GM19023 (cell line): Measurements from ENCODE around the gene COG5.

Experiments used
- ATAC-seq: cut with Tn5 transposase; IDR thresholded peaks from one replicate; pipeline ENCODE4 v1.9.1; 2021; ENCODE audit warnings: mild to moderate bottlenecking, moderate library complexity; ENCODE audit not compliant: unreplicated experiment

The COG5 gene

DNA sequence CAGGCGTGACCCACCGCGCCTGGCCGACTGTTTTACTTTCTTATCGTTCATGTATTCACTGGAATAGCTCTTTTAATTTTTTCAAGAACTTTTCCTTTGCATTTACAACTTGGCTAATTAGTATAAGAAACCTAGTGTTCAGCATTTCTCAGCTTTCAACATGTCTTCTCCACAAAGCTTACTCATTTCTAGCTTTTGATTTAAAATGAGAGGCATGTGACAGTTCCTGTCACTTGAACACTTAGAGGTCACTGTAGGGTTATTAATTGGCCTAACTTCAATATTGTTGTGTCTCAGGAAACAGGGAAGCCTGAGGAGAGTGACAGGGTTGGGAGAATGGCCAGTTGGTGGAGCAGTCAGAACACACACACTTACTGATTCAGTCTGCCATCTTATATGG lies 218.9 kb downstream of the COG5 start:
- no peak for ATAC-seq

DNA sequence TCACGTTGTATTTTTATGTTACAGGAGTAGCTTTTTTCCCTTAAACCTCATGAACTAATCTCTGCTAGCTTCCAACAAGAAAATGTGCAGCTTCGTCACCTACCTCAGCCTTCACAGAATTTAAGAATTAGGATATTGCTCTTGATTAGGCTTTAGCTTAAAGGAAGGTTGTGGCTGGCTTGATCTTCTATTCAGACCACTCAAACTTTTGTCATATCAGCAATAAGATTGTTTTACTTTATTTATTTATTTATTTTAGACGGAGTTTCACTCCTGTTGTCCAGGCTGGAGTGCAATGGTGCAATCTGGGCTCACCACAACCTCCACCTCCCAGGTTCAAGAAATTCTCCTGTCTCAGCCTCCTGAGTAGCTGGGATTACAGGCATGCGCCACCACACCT lies 219.4 kb downstream of the COG5 start:
- ATAC-seq: no peak

DNA sequence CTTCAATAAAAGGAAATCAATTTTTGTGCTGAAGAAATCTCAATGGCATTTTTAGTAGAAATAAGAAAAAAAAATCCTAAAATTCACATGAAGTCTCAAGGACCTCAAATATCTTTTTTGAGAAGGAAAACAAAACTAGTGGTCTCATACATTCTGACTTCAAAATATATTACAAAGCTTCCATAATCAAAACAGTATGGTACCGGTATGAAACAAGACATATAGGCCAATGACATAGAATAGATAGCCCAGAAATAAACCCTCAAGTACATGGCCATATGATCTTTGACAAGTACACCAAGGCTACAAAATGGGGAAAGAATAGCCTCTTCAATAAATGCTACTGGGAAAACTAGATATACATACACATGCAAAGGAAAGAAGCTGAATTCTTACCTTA lies 225.6 kb downstream of the COG5 start:
- no peak for ATAC-seq

DNA sequence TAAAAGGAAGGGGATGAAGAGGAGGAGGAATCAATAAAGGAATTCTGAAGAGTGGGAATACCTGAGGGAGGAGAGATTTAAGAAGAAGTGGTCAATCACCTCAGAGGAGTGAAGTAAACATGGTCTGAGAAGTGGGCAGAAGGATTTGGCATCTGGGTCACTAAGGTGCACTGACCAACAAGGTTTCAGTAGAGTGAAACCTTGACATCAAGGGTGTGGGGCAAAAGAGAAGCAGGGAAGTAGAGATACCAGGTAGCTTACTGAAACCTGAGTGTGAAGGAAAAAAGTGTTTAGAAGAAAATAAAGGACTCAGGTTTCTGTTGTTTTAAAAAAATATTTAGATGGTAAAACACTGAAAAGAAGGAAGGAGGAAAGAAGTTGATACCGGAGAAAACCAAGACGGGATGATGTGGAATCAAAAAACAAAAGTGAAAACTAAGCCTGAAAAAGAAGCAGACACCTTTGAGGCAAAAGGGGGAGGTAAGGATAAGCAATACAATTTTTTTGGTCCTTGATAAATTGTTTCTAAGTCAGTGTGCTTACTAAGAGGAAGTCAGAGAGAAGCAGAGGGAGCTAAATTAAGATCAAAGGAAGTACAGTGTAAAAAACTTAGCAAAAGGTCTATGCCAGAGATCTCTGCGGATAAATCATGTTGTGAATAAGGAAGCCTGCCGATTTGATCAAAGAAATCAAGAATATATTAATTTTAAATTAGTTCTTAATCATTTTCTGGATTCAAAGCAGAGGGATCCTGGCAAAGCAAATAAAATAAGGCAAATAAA lies 231.0 kb downstream of the COG5 start:
- ATAC-seq: no peak

DNA sequence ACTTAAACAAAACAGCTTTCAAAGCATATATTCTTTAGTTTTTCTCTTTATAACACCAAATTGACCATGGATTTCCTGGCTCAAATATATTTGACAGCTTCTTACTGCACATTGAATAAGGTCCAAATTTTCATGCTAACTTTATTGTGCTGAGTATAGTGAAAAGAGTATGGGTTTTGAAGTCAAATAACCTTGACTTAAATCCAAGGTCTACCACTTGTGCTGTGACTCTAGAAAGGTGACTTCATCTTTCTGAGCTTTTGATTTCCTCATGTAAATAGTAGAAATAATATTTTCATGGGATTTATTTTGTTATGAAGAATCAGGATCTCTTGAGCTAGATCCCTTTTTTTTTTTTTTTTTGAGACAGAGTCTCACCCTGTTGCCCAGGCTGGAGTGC lies 233.2 kb downstream of the COG5 start:
- ATAC-seq: no peak

DNA sequence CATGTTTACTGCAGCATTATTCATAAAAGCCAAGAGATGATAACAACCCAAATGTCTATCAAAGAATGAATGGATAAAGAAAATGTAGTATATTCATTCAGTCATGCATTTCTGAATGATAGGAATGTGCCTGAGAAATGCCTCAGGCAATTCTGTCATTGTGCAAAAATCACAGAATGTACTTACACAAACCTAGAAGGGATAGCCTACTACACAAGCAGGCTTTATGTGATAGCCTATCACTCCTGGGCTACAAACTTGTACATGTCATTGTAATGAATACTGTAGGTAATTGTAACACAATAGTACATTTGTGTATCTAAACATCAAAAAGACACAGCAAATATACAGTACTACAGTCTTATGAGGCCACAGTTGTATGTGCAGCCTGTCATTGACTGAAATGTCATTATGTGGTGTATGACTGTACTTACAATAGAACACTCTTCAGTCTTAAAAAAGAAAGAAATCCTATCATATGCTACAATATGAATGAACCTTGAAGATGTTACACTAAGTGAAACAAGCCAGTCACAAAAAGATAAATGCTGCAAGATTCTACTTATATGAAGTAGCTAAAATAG lies 235.6 kb downstream of the COG5 start:
- ATAC-seq: no peak

DNA sequence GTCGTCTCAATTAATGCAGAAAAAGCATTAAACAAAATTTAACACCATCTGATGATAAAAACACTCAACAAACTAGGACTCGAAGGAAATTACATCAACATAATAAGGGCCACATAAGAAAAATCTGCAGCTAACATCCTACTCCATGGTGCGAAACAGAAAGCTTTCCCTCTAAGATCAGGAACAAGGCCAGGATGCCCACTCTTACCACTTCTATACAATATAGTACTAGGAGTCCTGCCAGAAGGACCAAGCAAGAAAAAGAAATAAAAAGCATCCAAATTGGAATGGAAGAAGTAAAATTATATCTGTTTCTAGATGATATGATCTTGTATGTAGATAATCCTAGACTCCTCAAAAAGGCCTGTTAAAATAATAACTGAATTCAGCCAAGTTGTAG lies 237.7 kb downstream of the COG5 start:
- no peak for ATAC-seq

DNA sequence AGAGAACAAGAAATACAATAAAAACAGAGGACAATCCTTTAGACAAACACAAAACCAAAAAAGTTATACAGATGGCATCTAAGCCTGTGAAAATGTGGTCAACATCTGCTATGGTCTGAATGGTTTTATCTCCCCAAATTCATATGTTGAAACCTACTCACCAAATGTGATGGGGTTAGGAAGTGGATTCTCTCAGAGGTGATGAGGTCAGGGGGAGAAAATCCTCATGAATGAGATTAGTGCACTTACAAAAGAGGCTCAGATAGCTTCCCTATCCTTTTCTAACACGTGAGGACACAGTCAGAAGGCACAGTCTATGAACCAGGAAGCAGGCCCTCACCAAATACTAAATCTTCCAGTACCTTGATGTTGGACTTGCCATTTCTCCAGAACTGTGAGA lies 241.7 kb downstream of the COG5 start:
- ATAC-seq: no peak

DNA sequence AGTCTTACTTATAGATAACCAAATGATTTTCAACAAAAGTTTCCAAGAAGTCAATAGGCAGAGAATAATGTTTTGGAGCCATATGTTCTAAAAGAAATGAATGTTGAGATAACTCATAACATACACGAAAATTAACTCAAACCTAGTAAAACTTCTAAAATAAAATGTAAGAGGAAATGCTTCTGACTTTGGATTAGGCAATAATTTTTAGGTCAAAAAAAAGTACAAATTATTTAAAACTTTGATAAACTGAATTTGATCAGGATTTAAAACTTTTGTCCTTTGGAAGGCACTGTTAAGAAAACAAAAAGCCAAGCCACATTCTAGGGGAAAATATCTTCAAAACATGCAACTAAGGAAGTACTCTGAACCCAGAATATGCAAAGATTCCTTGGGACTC lies 242.1 kb downstream of the COG5 start:
- no peak for ATAC-seq

DNA sequence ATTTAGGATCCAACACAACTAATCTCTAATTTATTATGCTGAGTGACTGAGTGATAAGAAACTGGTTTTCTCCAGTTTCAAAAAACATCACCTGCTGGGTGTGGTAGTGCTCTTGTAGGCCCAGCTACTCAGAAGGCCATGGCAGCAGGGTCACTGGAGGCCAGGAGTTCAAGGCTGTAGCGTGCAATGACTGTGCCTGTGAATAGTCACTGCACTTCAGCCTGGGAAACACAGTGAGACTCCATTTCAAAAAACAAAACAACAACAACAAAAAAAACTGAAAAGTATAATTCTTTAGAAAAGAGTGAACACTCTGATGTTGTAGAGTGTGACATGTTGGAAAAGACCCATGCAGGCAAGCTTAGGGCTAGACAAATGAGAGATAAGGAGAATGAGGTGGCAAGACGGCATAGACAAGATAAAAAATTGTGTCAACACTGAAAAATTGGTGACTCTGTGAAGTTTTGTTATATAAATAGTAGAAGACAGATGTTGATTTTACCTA lies 243.9 kb downstream of the COG5 start:
- ATAC-seq: no peak

DNA sequence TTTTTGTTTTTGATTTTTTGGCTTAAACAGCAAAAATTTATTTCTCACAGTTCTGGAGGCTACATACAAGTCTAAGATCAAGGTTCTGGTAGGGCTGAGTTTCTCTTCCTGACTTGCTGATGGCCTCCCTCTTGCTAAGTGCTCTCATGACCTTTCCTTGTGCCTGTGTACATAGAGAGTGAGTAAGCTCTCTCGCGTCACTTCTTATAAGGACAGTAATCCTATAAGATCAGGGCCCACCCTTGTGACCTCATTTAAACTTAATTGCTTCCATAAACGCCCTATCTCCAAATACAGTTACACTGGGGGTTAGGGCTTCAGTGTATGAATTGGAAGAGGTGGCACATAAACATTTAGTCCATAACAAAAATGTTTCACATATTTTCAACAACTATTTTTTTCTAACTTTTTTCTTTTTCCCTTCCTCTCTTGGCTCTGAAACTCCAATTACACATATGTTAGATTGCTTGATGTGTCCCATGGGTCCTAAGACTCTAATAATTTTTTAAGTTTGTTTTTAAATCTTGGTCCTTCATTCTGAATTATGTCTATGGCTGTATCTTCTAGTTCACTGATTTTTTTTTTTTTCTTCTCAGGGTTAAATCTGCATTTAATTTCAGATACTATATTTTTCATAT lies 245.1 kb downstream of the COG5 start:
- ATAC-seq: no peak

DNA sequence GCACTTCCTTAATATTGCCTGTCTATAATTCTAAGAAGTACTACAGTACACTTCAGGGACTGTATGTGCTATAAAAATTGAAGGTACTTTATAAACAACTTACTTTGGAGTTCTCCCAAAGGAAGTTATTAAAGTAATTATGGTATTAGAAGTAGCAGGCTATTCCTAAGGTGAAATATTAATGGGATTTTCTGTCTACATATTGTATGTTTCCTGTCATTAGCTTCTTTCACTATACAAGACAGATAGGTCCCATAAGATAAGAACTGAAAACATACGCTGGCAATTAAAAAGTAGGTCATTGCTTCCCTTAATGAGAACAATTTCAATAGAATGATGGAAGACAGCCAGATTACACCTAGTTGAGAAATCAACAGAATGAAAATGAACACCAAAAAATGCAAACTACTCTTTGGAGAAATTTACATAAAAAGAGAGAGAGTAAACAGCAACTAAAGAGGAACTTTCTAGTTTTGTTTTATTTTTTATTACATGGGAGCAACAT lies 248.0 kb downstream of the COG5 start:
- no peak for ATAC-seq

DNA sequence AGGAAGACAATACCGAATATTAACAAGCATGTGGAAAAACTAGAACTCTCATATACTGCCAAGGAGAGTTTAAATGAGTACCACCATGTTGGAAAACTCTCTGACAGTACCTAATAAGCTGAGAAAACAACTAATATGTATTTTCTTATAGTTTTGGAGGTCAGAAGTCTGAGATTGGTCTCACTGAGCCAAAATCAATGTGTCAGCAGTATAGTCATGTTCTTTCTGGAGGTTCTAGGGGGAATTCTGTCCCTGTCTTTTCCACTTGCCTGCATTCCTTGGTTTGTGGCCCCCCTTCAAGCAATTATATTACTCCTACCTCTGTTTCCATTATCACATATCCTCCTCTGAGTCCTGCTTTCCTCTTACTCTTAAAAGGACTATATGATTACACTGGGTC lies 250.4 kb downstream of the COG5 start:
- ATAC-seq: no peak

DNA sequence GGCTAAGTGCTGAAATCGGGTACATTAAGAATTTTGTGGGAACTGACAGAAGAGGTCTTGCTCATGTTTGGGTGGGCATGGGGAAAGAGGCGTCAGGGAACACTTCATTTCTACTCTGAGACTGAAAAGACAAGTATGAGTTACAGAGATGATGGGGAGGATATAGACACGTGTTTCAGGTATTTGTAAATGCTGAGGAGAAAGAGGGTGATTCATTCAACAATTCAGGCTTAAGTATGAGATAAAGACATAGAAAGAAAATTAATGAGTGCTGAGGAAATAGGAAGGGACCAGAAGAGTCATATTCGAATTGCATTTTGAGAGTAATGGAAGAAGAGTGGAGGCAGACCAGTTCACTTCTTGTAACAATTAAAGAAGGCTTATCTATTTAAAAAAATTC lies 251.3 kb downstream of the COG5 start:
- ATAC-seq: no peak

DNA sequence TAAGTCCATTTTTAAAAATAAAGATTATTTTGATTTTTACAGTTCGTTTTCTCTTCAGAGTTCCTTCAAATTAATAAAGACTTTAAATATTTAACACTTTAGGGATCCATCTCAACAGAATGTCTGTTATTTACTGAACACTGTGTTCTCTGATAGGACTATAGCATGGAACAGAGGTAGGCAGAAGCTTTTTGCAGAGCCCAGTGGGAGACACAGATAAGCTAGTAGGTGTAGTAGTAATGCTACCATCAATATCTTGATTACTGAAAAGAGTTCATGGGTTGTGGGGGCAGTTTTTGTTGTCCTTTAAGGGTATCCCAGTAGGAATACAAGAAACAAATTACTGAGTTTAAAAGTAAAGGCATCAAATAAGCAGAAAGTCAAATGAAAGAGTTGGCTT lies 254.4 kb downstream of the COG5 start:
- ATAC-seq: no peak

DNA sequence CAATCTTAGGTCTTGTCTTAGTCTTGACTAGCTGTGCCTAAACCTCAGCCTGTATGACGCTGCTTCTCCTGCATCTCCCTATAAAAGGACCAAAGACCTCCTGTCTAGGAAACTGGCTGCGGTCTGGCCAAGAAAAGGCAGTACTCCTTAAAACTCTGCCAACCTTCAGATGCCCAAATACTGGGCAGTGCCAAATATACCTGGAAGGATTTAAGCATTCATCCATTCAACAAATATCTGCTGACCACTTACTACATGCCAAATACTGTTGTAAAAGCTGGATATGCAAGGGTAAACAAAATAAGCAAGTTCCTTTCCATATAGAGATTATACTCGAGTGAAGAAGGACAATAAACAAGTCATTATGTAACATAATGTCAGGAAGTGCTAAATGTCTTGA lies 259.1 kb downstream of the COG5 start:
- ATAC-seq: no peak

DNA sequence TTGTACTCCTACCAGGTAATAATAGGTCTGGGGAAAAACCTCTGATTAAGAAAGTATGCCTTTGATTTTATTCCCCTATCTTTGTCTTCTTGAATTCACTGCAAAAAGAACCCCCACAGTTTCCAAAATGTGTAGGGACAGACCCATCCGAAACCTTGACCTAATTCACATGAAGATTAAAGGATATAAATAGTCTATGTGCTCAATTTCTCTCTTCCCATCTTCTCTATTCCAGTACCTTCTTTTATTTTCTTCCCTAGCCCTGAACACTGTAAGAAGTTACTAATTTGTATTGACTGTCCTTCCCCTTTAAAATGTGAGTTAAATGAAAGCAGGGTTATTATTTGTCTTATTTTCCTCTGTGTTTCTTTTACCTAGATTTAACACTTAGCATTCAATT lies 259.7 kb downstream of the COG5 start:
- ATAC-seq: no peak

DNA sequence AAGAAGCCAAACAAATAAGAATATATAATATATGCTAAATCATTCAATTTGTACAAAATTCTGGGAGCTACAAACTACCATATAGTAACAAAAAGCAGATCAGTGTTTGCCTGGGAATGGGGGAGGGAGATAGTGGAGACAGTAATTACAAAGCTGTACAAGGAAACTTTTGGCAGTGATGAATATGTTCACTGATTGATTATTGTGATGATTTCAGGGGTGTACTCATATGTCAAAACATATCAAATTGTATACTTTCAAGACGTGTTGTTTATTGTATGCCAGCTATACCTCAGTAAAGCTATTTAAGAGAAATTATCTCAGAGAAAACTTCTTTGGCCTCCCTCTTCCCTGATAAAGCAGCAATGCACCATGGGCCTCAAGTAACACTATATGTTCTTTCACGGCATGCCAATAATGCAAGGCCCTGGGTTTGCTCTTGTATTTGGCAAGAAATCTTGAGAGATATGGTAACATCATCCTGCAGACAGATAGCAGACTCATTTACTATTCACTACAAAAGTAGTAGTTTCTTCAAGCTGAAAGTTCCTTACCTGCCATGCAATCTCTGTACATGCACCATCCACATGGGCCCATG lies 261.4 kb downstream of the COG5 start:
- ATAC-seq: no peak

DNA sequence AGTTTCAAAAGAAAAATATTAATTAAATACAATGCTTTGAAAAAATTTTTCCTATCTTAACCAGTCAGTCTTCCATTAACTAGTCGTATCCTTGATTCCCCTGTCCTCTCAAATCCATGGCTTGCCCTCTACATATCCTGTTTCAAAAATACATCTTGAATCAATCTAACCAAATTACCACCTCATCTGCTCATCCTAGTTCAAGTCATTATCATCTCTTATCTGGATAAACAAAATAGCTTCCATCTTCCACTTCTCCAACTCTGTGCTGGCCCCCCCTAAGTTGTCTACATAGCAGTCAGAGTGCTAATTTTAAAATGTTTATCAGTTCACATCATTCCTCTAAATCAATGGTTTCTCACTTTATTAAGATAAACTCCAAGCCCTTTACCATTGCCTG lies 269.5 kb downstream of the COG5 start:
- no peak for ATAC-seq

DNA sequence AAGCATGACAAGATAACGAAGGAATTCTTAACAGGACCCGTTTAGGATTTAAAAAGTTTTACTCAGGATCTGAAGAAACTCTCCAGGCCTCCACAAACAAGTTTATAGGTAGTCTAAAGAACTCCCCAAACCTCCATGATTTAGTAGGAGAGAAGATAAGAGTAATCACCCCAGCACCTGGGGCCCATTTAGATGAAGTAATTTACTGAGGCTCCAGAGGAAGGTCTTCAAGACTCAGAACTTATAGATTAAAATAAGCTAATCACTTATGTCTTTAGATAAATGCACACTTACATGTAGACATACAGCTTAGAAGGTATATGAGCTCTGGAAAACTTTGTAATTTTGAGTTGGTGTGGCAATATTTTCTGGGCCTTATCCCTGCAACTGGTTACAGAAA lies 271.1 kb downstream of the COG5 start:
- ATAC-seq: no peak

DNA sequence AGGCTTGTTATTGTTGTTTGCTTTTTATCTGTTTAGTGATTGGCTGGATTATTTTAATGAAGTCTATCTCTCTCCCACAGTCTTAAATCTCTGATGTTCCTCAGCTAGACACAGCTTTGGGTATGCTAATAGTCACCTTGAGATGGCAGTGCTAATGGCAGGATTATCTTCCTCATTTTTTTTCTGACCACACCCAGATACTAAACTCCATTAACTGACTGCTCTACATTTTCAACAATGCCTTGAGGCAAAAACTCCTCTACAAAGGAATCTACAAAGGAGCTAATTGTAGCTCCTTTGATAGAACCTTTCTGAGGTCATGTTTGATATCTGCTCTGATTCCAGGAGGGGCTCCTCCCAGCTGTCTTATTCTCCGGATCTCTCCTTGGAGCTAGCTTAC lies 272.3 kb downstream of the COG5 start:
- ATAC-seq: no peak
